Activated naive CD8-positive, alpha-beta T cell treated with anti-CD3 and anti-CD28 coated beads, Interleukin-2, amount 50 U/mL, for 16 hours (primary cell): Measurements from ENCODE around the gene SMIM28.
"Not testable (repeated sequence)": the region's sequence is repeated elsewhere in the genome, so short reads cannot be mapped to it uniquely, and the experiment has no call there.

ENCODE experiments used
- DNase-seq: peaks from one replicate; pipeline ENCODE4 v3.0.0-alpha.2; 2020; ENCODE audit warnings: low read depth, low spot score

The SMIM28 gene

GRCh38 chr6:138405816-138406413 is 28.2 kb downstream of the SMIM28 start:
- DNase-seq: no peak

- no peak for DNase-seq
These were observed 28.7 kb downstream of the SMIM28 start for GRCh38 chr6:138406443-138406842.

GRCh38 chr6:138410048-138410735 is 32.5 kb downstream of the SMIM28 start:
- no peak for DNase-seq

GRCh38 chr6:138410972-138411880 is 33.5 kb downstream of the SMIM28 start:
- DNase-seq: no peak

- DNase-seq: no peak
These were observed 37.4 kb downstream of the SMIM28 start for GRCh38 chr6:138415125-138415524.

DNA sequence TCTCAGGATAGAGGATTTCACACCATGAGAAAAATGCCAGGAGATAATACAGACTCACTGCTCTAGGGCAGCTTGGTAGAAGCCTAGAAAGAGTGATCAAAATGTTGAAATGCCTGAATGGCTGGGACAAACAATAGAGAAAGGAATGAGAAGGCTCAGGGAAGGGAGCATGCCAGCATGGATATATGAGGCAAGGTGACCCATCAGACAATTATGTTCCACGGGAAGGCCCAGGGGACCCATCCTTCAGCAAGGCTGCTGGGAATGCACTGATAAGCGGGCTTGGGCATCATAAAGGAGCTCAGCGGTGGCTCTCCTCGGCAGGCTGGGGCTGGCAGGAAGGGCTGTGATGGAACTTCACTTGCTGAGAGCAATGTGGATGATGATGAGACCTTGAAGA is 38.5 kb downstream of the SMIM28 start:
- DNase-seq: no peak

DNA sequence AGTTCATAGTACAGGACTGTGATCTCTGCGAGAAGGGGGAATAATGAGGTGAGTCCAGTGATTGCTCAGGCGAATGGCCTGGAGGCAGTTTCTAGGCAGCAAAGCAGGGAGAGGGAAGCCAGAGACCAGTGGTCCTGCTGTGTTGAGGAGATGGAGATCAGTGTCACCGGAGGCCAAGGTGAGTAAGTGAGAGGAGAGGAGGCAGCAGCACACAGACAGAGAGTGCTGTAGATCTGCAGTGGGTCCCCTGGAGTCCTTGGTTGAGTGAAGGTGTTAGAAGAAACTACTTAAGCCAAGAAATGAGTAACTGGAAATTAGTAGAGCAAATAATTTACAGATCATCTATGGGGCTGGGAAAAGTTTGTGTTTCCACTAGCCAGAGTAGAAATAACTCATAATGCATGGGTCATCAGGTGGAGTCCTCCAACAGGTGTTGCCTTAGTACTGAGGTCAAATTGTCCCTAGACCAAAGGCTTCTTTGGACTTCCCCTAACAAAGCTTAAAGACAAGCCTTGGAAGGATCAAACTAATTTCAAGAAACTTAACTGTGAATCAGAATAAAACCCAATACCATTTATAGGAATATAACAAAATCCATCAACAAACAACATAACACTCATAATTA is 39.9 kb downstream of the SMIM28 start:
- DNase-seq: no peak

- DNase-seq: no peak
These were observed 40.5 kb downstream of the SMIM28 start for GRCh38 chr6:138418118-138418742.

GRCh38 chr6:138419766-138420165 is 42.1 kb downstream of the SMIM28 start:
- no peak for DNase-seq

DNA sequence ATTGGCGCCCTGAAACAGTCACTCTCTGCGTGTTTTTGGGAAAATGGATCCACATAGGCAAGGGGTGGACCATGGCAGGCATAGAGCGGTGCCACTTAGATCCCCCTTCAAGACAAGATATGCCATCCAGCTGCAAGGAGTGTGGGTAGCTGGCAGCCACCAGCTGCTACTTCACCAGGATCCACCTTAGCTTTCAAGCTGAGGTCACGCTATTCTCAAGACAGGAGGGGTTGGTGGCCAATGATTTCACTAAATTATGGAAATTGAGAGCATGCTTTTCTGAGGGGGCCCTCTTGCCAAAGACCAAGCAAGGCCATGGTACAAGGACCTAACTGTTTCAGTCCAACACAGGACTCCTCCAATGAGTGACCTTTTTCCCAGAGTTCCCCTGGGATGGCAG is 42.7 kb downstream of the SMIM28 start:
- DNase-seq: no peak

DNA sequence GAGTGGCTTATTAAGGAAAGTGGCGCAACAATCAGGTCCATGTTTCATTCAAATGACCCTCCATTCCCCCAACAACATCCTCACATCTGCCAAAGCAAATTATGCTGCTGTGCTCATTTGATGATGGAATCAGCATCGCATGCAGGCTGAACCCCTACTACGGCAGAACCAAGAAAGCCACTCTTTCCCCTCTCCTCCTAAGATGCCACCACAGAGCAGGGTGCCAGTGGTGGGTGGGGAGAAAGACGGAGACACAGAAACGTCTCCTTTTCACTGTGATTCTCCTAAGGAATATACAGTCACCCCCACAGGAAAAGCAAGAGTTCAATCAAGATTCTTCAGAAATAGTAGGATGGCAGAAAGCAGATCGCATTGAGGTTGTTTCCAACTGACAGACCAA is 43.4 kb downstream of the SMIM28 start:
- no peak for DNase-seq

GRCh38 chr6:138421608-138422007 is 43.9 kb downstream of the SMIM28 start:
- no peak for DNase-seq

- no peak for DNase-seq
These were observed 45.2 kb downstream of the SMIM28 start for GRCh38 chr6:138422861-138423260.

DNA sequence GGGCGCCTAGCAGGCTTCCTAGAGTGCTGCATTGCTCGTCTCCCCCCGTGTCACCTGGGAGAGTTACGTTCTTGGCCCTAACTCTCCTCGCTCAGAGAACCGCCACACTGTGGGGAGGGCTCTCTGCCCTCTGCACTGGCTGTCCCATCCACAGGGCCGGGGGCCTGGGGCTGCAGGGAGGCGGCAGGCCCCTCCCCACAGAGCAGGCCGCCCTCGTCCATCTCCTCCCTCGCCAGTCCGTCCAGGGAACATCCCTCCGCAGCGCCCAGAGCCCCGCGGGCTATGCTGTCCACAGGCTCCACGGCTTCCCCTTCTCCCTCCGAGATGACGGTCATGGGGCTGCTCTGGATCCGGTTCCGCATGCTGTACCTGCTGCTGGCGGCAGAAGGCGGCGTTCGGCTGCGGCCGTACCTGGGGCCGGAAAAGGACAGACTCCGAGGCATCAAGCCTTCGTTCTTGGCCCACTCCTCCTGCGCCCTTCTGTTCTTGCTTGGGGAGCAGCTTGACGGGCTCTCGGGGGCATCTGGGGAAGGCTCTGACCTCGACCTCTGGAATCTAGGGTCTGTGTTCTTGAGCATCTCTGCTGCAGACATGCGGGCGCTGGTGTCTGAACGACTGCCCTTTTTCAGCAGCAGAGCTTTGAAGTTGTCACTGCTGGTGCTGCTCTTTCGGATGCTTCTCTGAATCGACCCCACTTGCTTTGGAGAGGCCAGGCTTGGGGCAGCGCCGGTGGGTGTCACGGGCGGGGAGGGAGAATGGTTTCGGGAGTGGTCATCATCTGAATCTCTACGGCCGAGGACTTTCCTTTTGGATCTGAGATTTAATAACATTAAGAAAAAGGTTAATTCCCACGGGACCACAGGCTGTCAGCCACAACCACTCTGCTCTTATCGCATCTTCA is 46.5 kb downstream of the SMIM28 start:
- no peak for DNase-seq

- DNase-seq: not testable (repeated sequence)
These were observed 47.6 kb downstream of the SMIM28 start for GRCh38 chr6:138425256-138425655.

DNA sequence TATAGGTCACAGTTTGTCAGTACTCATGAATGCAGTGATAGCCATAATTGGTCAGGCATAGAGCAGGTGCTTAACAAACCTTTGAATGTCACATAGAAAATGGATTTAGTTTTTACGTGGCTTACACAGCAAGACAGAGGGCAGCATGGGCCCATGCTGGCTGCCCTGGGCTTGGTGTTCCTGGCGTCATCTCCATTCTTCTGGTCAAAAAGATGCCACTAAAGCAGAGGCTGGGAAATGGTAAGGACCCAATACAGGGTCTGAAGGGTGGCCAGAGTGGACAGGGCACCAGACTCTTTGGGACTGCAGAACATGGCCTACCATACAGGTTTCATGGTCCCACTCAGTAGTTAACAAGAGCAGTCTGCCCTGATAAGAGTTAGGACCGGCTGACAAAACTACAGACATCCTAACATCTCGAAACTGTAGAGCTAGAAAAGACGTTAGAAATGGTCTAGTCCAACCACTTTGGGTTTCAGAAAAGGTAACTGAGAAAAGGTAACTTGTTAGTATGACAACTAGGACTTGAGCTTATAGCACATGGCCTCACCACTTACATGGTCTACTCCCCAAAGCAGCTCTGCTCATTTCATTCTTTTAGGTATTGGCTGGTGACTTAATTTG is 48.9 kb downstream of the SMIM28 start:
- no peak for DNase-seq

DNA sequence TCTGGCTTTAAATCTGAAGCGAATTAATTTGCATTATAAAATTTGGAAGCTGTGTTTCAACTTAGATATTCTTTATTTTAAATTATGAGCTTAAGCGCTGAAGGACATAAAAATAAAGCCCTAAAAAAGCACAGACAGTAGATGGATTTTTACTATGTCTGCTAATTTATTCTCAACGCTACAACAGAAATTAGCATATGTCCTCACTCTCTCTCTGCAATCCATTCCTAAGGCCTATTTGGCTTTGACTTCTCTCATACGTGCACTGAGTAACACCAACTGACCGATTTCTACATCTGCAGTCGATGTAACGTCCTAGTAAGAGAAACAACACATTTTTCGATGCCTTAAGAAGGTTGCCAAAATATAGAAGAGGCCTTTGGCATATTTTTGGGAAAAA is 50.0 kb downstream of the SMIM28 start:
- DNase-seq: no peak

GRCh38 chr6:138428944-138429598 is 51.4 kb downstream of the SMIM28 start:
- no peak for DNase-seq

- DNase-seq: no peak
These were observed 52.1 kb downstream of the SMIM28 start for GRCh38 chr6:138429761-138430160.
